Astrocyte of the cerebellum (primary cell): Measurements from ENCODE around the gene OPRL1.

ENCODE experiments used
- DNase-seq: peaks from one replicate; pipeline ENCODE4 v3.0.0-alpha.2; 2011; ENCODE audit warnings: low read depth
- H3K4me3 ChIP-seq: 2 replicates; pipeline ENCODE4 v1.5.1; 2011; ENCODE audit warnings: mild to moderate bottlenecking, low read depth, low read length, moderate library complexity
- in situ Hi-C: cut with HindIII; loops from 2 replicates; pipeline ENCODE4 v1.10.0; 2017; ENCODE audit warnings: low sequenced_read_pairs
- TF ChIP-seq, protein P1 (sequence below): IDR thresholded peaks from 2 replicates; pipeline ENCODE4 v1.5.1; 2012; ENCODE audit warnings: low read length, low read depth, moderate library complexity, mild to moderate bottlenecking; ENCODE audit errors: missing control alignments

OPRL1 gene

DNA sequence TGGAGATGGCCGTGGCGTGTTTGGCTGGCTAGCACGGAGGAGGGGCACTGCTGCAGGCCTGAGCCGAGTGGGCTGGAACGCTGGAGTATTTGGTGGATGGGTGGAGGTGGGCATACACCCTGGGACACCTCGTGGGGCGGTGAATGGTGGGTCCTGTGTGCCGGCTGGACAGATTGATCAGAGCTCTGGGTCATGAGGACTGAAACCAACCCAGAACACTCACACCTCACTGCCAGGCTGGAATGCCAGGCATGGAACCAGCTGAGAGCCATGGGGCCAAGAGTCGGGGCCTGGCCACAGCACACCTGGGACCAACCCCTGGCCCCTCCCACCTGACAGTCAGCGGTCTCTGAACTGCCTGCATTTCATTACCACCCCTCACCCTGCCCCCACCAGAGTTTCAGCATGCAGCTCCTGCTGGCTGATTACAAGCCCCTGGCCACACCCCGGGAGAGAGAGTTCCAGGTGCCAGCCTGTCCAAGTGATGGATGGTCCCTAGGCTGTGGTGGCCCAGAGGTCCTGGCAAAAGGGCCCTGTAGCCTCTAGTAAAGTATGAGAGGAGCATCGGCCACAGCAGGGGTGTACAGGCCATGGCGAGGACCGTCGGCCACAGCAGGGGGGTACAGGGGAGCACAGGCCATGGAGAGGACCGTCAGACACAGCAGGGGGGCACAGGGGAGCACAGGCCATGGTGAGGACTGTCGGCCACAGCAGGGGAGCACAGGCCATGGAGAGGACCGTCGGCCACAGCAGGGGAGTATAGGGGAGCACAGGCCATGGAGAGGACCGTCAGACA is 24.2 kb downstream of the OPRL1 start:
- in situ Hi-C loops = no loop called here
- DNase-seq = no peak
- no peak overlapping the region for H3K4me3 ChIP-seq
- TF ChIP-seq, protein P1, sequence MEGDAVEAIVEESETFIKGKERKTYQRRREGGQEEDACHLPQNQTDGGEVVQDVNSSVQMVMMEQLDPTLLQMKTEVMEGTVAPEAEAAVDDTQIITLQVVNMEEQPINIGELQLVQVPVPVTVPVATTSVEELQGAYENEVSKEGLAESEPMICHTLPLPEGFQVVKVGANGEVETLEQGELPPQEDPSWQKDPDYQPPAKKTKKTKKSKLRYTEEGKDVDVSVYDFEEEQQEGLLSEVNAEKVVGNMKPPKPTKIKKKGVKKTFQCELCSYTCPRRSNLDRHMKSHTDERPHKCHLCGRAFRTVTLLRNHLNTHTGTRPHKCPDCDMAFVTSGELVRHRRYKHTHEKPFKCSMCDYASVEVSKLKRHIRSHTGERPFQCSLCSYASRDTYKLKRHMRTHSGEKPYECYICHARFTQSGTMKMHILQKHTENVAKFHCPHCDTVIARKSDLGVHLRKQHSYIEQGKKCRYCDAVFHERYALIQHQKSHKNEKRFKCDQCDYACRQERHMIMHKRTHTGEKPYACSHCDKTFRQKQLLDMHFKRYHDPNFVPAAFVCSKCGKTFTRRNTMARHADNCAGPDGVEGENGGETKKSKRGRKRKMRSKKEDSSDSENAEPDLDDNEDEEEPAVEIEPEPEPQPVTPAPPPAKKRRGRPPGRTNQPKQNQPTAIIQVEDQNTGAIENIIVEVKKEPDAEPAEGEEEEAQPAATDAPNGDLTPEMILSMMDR = no peak

DNA sequence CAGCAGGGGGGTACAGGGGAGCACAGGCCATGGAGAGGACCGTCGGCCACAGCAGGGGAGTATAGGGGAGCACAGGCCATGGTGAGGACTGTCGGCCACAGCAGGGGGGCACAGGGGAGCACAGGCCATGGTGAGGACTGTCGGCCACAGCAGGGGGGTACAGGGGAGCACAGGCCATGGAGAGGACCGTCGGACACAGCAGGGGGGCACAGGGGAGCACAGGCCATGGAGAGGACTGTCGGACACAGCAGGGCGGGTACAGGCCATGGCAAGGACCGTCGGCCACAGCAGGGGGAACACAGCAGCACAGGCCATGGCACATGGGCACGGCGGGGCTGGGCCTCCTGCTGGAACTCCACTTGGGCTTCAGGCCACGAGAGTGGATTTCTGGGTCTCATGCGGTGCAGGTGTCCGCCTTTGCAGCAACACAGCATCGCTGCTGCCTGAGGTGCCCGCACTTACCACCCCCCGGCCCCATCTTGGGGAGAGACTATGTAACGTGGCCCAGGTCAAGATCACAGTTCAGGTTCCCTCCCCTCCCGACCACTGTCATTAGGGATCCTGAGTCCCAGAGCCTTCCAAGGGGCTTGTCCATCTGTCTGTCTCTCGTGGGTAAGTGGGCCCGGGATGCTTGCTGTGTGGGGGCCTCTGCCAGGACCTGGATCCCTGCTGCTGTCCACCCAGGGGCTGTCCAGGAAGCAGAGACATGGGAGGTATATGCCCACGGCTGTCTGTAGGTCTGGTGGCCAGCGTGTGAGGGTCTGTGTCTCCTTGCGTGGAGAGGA is 25.0 kb downstream of the OPRL1 start:
- no peak for DNase-seq
- TF ChIP-seq, protein P1 = no peak
- in situ Hi-C loops = no loop called here
- H3K4me3 ChIP-seq = no peak overlapping the region

DNA sequence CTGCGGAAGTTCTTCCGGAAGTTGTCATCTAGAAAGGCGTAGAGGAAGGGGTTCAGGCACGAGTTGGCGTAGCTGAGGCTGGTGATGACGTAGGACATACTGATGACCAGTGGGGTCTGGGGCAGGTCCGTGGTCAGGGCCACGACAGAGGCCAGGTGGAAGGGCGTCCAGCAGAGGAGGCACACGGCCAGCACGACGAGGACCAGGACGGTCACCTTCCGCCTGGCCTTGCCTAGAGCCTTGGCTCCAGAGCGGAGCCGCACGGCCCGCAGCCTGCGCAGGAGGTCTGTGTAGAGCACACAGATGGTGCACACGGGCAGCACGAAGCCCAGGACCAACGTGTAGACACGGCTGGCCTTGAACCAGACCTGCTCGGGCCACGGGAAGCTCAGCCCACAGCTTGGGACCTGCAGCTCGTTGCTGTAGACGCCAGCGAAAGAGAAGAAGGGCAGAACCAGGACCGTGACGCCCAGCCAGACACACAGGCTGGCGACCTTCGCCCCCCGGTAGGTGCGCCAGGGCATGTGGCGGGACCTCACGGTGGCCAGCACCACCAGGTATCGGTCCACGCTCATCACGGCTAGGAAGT is 26.1 kb downstream of the OPRL1 start:
- H3K4me3 ChIP-seq = no peak overlapping the region
- TF ChIP-seq, protein P1 = no peak
- in situ Hi-C loops = no loop called here
- no peak for DNase-seq

DNA sequence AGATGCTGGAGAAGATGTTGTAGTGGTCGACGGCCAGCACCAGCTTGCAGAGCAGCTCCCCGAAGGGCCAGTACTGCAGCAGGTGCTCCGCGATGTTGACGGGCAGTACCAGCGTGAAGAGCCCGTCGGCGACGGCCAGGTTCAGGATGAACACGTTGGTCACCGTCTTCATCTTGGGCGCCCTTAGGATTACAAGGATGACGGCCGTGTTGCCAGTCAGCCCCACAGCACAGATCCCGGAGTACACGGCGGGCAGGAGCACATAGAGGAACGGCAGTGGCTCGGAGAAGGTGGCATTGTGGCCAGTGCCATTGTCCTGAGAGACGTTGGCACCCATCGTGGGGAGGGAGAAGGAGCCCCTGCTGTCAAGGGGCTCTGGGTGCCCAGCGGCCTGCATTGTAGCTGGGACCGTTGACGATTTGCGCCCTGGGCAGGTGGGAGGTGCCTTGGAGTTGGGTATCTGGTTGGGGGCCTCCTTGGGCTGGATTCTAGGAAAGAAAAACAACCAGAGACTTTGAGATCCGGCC is 26.6 kb downstream of the OPRL1 start:
- DNase-seq = no peak
- in situ Hi-C loops = no loop called here
- H3K4me3 ChIP-seq = no peak overlapping the region
- TF ChIP-seq, protein P1 = no peak

DNA sequence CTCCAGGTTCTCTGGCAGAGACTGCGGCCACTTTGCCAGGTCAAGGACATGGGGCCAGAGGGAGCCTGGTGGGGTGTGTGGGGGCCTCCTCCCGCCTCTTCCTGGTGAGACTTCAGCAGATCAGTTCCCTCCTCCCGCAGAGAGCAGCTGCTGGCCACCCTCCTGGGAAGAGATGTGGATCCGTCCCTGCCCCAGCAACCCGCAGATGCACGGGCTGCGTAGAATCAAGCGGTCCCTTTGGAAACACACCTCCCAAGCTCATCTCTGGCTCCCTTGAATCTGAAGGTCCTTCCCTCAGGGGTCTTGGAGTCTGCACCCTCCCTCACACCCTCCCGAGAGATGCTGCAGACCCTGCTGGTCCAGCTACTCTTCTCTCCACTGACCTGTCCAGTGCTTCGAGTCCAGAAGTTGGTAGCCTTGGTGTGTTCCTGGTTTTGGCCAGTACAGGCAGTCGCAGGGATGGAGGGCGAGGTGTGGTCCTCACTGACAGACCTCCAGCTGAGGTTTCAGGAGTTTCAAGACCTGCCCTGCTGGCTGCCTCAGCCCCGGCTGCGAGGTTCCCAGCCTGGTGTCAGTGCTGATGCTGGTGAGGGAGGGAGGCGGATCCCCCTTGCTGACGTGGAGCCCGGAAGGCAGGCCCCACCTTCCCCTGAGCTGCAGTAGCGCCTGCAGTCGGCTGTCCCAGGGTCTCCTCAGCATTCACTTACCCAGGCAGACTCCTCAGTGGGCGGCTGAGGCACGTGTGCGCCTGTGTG is 27.3 kb downstream of the OPRL1 start, which contains the start of gene NPBWR2:
NPBWR2 (minus strand) TSS at position 585 of the 755 bp plus-strand sequence. CDS start 734 bp downstream, outside the sequence.
- DNase-seq = no peak
- H3K4me3 ChIP-seq = no peak within 1 kb of the TSS
- TF ChIP-seq, protein P1 = no peak
- in situ Hi-C loops = no loop called here
